COLO829 (cell line): ENCODE measurements around the gene TPBGL.

Experiments used
- DNase-seq: peaks from one replicate; pipeline ENCODE4 v3.0.0; 2012; ENCODE audit warnings: low spot score

Gene TPBGL

GRCh38 chr11:75246006-75246670, 5.6 kb downstream of the TPBGL start:
- no peak for DNase-seq

- DNase-seq, result no peak
Measured at GRCh38 chr11:75246671-75247350, 6.2 kb downstream of the TPBGL start.

- DNase-seq, result no peak
Measured at GRCh38 chr11:75248924-75249256, 8.3 kb downstream of the TPBGL start.

GRCh38 chr11:75249704-75250103, 9.1 kb downstream of the TPBGL start:
- DNase-seq, result no peak

GRCh38 chr11:75254326-75254725, 13.8 kb downstream of the TPBGL start:
- no peak for DNase-seq

GRCh38 chr11:75260396-75261170, 20.0 kb downstream of the TPBGL start:
- DNase-seq, result no peak

- no peak for DNase-seq
Measured at GRCh38 chr11:75261902-75262361, 21.4 kb downstream of the TPBGL start.

GRCh38 chr11:75262436-75262835, 21.9 kb downstream of the TPBGL start:
- DNase-seq, result no peak

GRCh38 chr11:75262961-75263852, 22.6 kb downstream of the TPBGL start:
- no peak for DNase-seq

- DNase-seq, result no peak
Measured at GRCh38 chr11:75263944-75264349, 23.4 kb downstream of the TPBGL start.

- DNase-seq, result no peak
Measured at GRCh38 chr11:75264356-75264755, 23.8 kb downstream of the TPBGL start.

GRCh38 chr11:75264971-75265370, 24.4 kb downstream of the TPBGL start:
- DNase-seq, result no peak

GRCh38 chr11:75265851-75266531, 25.4 kb downstream of the TPBGL start:
- no peak for DNase-seq

GRCh38 chr11:75267171-75267970, 26.8 kb downstream of the TPBGL start:
- no peak for DNase-seq

- DNase-seq, result no peak
Measured at GRCh38 chr11:75268626-75269366, 28.2 kb downstream of the TPBGL start.

- DNase-seq, result no peak
Measured at GRCh38 chr11:75269367-75269660, 28.7 kb downstream of the TPBGL start.

- no peak for DNase-seq
Measured at GRCh38 chr11:75269896-75270295, 29.3 kb downstream of the TPBGL start.

- no peak for DNase-seq
Measured at GRCh38 chr11:75270896-75271418, 30.4 kb downstream of the TPBGL start.

GRCh38 chr11:75271730-75272129, 31.2 kb downstream of the TPBGL start:
- no peak for DNase-seq

GRCh38 chr11:75272391-75272790, 31.8 kb downstream of the TPBGL start:
- DNase-seq, result no peak
